Cortex of kidney (tissue), 1 donor: Measurements from ENCODE around the gene ADGRG3.

ENCODE experiments used
- DNase-seq: peaks from one replicate; lab custom pipeline; 2025; lab: John Stamatoyannopoulos, UW

The ADGRG3 gene

GRCh38 chr16:57681950-57682728 is 14.0 kb downstream of the ADGRG3 start:
- DNase-seq, result no peak

- DNase-seq, result no peak
Measured at GRCh38 chr16:57682809-57683635, 14.9 kb downstream of the ADGRG3 start.

GRCh38 chr16:57683636-57684545 is 15.8 kb downstream of the ADGRG3 start:
- DNase-seq, result no peak

- DNase-seq, result no peak
Measured at GRCh38 chr16:57684626-57685358, 16.7 kb downstream of the ADGRG3 start.

GRCh38 chr16:57685633-57686032 is 17.5 kb downstream of the ADGRG3 start:
- DNase-seq, result no peak

GRCh38 chr16:57686577-57686976 is 18.5 kb downstream of the ADGRG3 start:
- DNase-seq, result no peak

GRCh38 chr16:57687363-57687929 is 19.3 kb downstream of the ADGRG3 start:
- DNase-seq, result no peak

GRCh38 chr16:57688487-57688986 is 20.4 kb downstream of the ADGRG3 start:
- no peak for DNase-seq

- no peak for DNase-seq
Measured at GRCh38 chr16:57688987-57689761, 21.1 kb downstream of the ADGRG3 start.

GRCh38 chr16:57689762-57690558 is 21.9 kb downstream of the ADGRG3 start:
- DNase-seq, result no peak

- no peak for DNase-seq
Measured at GRCh38 chr16:57690782-57691471, 22.8 kb downstream of the ADGRG3 start.

- DNase-seq, result no peak
Measured at GRCh38 chr16:57692636-57693035, 24.5 kb downstream of the ADGRG3 start.

- DNase-seq, result no peak
Measured at GRCh38 chr16:57693550-57693949, 25.4 kb downstream of the ADGRG3 start.

GRCh38 chr16:57694231-57694724 is 26.2 kb downstream of the ADGRG3 start:
- DNase-seq, result no peak

- DNase-seq, result no peak
Measured at GRCh38 chr16:57694725-57695679, 26.9 kb downstream of the ADGRG3 start, which contains the start of gene DRC7. TSS of gene DRC7 (plus strand) at chr16:57694806. CDS start at chr16:57697950, 3,144 bp downstream.

- DNase-seq, result no peak
Measured at GRCh38 chr16:57695680-57696069, 27.6 kb downstream of the ADGRG3 start.

- no peak for DNase-seq
Measured at GRCh38 chr16:57696240-57696639, 28.1 kb downstream of the ADGRG3 start.
